GM18508 (cell line): Measurements from ENCODE around the gene ACSS1.

Experiments used
- ATAC-seq: cut with Tn5 transposase; IDR thresholded peaks from one replicate; pipeline ENCODE4 v1.9.1; 2021; ENCODE audit warnings: moderate number of reproducible peaks; ENCODE audit not compliant: insufficient read depth, unreplicated experiment

The ACSS1 gene

GRCh38 chr20:24998121-24998520 is 59.8 kb downstream of the ACSS1 start:
- no peak for ATAC-seq

- ATAC-seq: no peak
Observed at GRCh38 chr20:24996449-24997377, 61.2 kb downstream of the ACSS1 start.

- no peak for ATAC-seq
Observed at GRCh38 chr20:24995741-24996448, 62.0 kb downstream of the ACSS1 start.

GRCh38 chr20:24994470-24995368 is 63.2 kb downstream of the ACSS1 start:
- ATAC-seq: peak; percentile 31

GRCh38 chr20:24994186-24994465 is 63.8 kb downstream of the ACSS1 start:
- ATAC-seq: no peak

GRCh38 chr20:24993337-24994185 is 64.4 kb downstream of the ACSS1 start:
- no peak for ATAC-seq

GRCh38 chr20:24992487-24993205 is 65.3 kb downstream of the ACSS1 start, which contains the start of gene APMAP:
Gene APMAP (minus strand): TSS chr20:24992751. CDS start chr20:24992688, 63 bp downstream.
- ATAC-seq: peak; percentile 83

- no peak for ATAC-seq
Observed at GRCh38 chr20:24991897-24992486, 65.9 kb downstream of the ACSS1 start.

GRCh38 chr20:24990810-24991252 is 67.1 kb downstream of the ACSS1 start:
- no peak for ATAC-seq

GRCh38 chr20:24989162-24989561 is 68.8 kb downstream of the ACSS1 start:
- no peak for ATAC-seq

GRCh38 chr20:24987873-24988835 is 69.8 kb downstream of the ACSS1 start:
- no peak for ATAC-seq

- ATAC-seq: no peak
Observed at GRCh38 chr20:24987244-24987643, 70.7 kb downstream of the ACSS1 start.

GRCh38 chr20:24986436-24987015 is 71.4 kb downstream of the ACSS1 start:
- ATAC-seq: no peak

- no peak for ATAC-seq
Observed at GRCh38 chr20:24985802-24986201, 72.1 kb downstream of the ACSS1 start.

- ATAC-seq: no peak
Observed at GRCh38 chr20:24984961-24985640, 72.8 kb downstream of the ACSS1 start.

- no peak for ATAC-seq
Observed at GRCh38 chr20:24983896-24984295, 74.0 kb downstream of the ACSS1 start.

GRCh38 chr20:24981790-24982189 is 76.1 kb downstream of the ACSS1 start:
- no peak for ATAC-seq
